HG03520 (cell line): ENCODE data around the gene PCCA.
"Not testable (repeated sequence)": the region's sequence is repeated elsewhere in the genome, so short reads cannot be mapped to it uniquely, and the experiment has no call there.

Source experiments
- ATAC-seq: cut with Tn5 transposase; IDR thresholded peaks from one replicate; pipeline ENCODE4 v1.9.1; 2021; ENCODE audit warnings: mild to moderate bottlenecking, moderate library complexity; ENCODE audit not compliant: unreplicated experiment

PCCA gene

GRCh38 chr13:100088644-100089464 is at the start of gene PCCA:
PCCA (plus strand) TSS chr13:100089093; CDS start chr13:100089121, 28 bp downstream.
- peak; percentile 94 for ATAC-seq

GRCh38 chr13:100039740-100040139 is 49.2 kb upstream of the PCCA start:
- no peak for ATAC-seq

- no peak for ATAC-seq
Measured at GRCh38 chr13:100040196-100040595, 48.7 kb upstream of the PCCA start.

- ATAC-seq, result no peak
Measured at GRCh38 chr13:100044936-100045335, 44.0 kb upstream of the PCCA start.

- no peak for ATAC-seq
Measured at GRCh38 chr13:100045355-100045754, 43.5 kb upstream of the PCCA start.

- ATAC-seq, result no peak
Measured at GRCh38 chr13:100051070-100051469, 37.8 kb upstream of the PCCA start.

- no peak for ATAC-seq
Measured at GRCh38 chr13:100059827-100060226, 29.1 kb upstream of the PCCA start.

- ATAC-seq, result no peak
Measured at GRCh38 chr13:100063333-100063732, 25.6 kb upstream of the PCCA start.

GRCh38 chr13:100063906-100064305 is 25.0 kb upstream of the PCCA start:
- ATAC-seq, result no peak

- no peak for ATAC-seq
Measured at GRCh38 chr13:100068133-100068931, 20.6 kb upstream of the PCCA start.

- ATAC-seq, result no peak
Measured at GRCh38 chr13:100069278-100069677, 19.6 kb upstream of the PCCA start.

- ATAC-seq, result no peak
Measured at GRCh38 chr13:100075700-100076587, 12.9 kb upstream of the PCCA start.

GRCh38 chr13:100079003-100079402 is 9.9 kb upstream of the PCCA start:
- ATAC-seq, result not testable (repeated sequence)

- not testable (repeated sequence) for ATAC-seq
Measured at GRCh38 chr13:100083401-100083800, 5.5 kb upstream of the PCCA start.

GRCh38 chr13:100088273-100088643 is 635 bp upstream of the PCCA start:
- no peak for ATAC-seq

GRCh38 chr13:100089465-100090032 is 656 bp downstream of the PCCA start:
- peak; percentile 35 for ATAC-seq

GRCh38 chr13:100090861-100091260 is 2.0 kb downstream of the PCCA start:
- no peak for ATAC-seq

- no peak for ATAC-seq
Measured at GRCh38 chr13:100091391-100091790, 2.5 kb downstream of the PCCA start.

GRCh38 chr13:100092273-100092672 is 3.4 kb downstream of the PCCA start:
- ATAC-seq, result not testable (repeated sequence)

- ATAC-seq, result no peak
Measured at GRCh38 chr13:100095498-100095897, 6.6 kb downstream of the PCCA start.

- ATAC-seq, result no peak
Measured at GRCh38 chr13:100096526-100096925, 7.6 kb downstream of the PCCA start.
